ENCODE results near the gene UGCG.
A peak's percentile ranks its signal among the peaks of the same experiment; 100 is the strongest.
"Not testable (repeated sequence)": the region's sequence is repeated elsewhere in the genome, so short reads cannot be mapped to it uniquely, and the experiment has no call there.

UGCG gene

DNA sequence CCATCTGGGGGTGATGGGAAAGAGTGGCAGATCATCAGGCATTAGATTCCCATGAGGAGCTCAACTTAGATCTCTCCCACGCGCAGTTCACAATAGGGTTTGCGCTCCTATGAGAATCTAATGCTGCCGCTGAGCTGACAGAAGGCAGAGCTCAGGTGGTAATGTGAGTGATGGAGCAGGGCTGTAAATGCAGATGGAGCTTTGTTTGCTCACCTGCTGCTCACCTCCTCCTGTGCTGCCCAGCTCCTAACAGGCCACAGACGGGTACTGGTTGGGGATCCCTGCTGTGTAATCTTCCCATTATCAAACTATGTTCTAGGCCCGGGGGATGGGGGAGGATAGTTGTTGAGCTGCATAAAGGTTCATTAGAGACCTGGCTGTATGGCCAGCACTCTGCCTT, 58.4 kb downstream of the UGCG start:
- DNase-seq (ENCODE audit: low spot score), result no peak

- DNase-seq (ENCODE audit: low spot score), result peak; percentile 74
Observed at GRCh38 chr9:111957856-111958631, 61.4 kb downstream of the UGCG start.

GRCh38 chr9:111959468-111960359, 63.1 kb downstream of the UGCG start:
- DNase-seq (ENCODE audit: low spot score), result peak; percentile 93

GRCh38 chr9:111960485-111960884, 63.9 kb downstream of the UGCG start:
- not testable (repeated sequence) for DNase-seq (ENCODE audit: low spot score)

- no peak for DNase-seq (ENCODE audit: low spot score)
Observed at GRCh38 chr9:111961009-111961408, 64.4 kb downstream of the UGCG start.

GRCh38 chr9:111961575-111961974, 65.0 kb downstream of the UGCG start:
- DNase-seq (ENCODE audit: low spot score), result no peak

- no peak for DNase-seq (ENCODE audit: low spot score)
Observed at GRCh38 chr9:111962021-111962420, 65.4 kb downstream of the UGCG start.

GRCh38 chr9:111963995-111964394, 67.4 kb downstream of the UGCG start:
- DNase-seq (ENCODE audit: low spot score), result no peak

- peak; percentile 81 for DNase-seq (ENCODE audit: low spot score)
Observed at GRCh38 chr9:111965566-111966019, 69.0 kb downstream of the UGCG start.

GRCh38 chr9:111966124-111966723, 69.6 kb downstream of the UGCG start:
- DNase-seq (ENCODE audit: low spot score), result no peak

GRCh38 chr9:111966861-111967291, 70.3 kb downstream of the UGCG start:
- no peak for DNase-seq (ENCODE audit: low spot score)

GRCh38 chr9:111967621-111968020, 71.0 kb downstream of the UGCG start:
- no peak for DNase-seq (ENCODE audit: low spot score)

DNA sequence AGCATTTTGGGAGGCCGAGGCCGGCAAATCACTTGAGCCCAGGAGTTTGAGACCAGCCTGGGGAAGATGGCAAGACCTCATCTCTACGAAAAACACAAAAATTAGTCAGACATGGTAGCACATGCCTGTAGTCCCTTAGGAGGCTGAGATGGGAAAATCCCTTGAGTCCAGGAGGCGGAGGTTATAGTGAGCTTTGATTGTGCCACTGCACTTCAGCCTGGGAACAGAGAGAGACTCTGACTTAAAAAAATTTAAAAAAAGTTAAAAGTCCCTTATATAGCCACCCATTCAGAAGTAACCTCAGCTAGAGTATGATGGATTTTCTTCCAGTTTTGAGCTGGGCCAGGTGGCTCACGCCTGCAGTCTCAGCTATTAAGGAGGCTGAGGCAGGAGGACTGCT, 72.4 kb downstream of the UGCG start:
- DNase-seq (ENCODE audit: low spot score), result no peak

GRCh38 chr9:111969622-111970021, 73.0 kb downstream of the UGCG start:
- DNase-seq (ENCODE audit: low spot score), result no peak

GRCh38 chr9:111970827-111971226, 74.2 kb downstream of the UGCG start:
- no peak for DNase-seq (ENCODE audit: low spot score)

GRCh38 chr9:111974092-111974681, 77.6 kb downstream of the UGCG start:
- peak; percentile 81 for DNase-seq (ENCODE audit: low spot score)

DNA sequence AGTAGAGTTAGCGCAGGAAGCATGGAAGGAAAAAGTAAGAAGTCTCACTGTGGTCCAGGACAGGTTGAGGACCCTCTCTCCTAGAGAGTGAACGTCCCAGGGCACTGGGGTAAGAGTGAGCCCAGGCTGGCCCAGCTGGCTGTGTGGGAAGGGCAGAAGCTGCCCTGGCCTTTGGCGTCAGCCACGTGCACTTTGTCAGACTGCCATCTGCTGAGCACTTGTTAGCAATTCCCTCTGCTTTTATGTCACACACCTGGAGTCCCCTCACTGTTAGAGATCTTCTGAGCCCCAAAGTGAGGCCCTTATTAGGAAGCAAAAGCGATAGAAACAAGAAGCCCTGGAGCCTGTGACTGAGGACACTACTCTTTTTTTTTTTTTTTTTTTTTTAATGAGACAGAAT, 79.1 kb downstream of the UGCG start:
- no peak for DNase-seq (ENCODE audit: low spot score)

- DNase-seq (ENCODE audit: low spot score), result no peak
Observed at GRCh38 chr9:111978616-111979015, 82.0 kb downstream of the UGCG start.

GRCh38 chr9:111979561-111979960, 82.9 kb downstream of the UGCG start:
- DNase-seq (ENCODE audit: low spot score), result no peak

DNA sequence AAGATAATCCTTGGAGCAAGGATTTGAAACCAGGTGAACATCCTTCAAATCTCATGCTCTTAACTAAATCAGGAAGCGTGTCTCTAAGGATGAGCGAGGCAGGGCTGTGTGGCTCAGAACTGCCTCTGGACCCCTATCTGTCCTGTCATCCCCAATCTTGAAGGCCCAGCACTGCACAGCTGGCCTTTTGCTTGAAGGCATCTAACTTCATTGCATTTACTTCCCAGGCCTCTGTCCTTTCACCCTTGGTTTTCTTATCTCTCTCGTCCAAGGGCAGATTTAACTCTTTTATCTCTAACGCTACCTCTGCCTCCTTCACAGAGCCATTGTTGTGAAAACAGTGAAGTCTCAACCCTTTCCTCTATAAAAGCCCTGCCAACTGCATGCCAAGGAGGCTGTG, 83.8 kb downstream of the UGCG start:
- DNase-seq (ENCODE audit: low spot score), result no peak

DNA sequence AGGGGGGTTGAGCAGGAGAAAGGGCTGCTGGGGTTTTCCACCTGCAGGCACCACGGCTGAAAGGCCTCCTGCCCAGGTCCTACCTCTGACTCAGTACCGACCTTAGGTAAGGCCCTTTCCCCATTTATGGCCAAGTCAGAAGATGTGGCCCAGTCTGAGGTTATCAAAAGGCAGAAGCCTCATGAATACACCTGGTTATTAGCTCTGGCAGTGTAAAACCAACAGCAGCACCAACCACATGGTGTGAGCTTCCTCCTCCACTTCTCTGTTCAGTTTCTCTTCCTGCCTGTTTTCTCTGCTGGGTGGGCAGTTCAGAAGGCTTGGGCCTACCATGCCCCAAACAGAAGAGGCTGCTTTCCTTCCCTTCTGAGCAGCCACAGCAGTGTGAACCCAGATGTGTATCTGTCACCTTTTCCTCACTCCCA, 86.9 kb downstream of the UGCG start:
- no peak for DNase-seq (ENCODE audit: low spot score)
